Smooth muscle cell (in vitro differentiated cells): ENCODE data around the gene DNAH3. TPM values are rescaled to one million over a fixed set of nuclear protein-coding genes. Genes with fewer than 3 reads are reported as not detected.

Source experiments
- DNase-seq: peaks from one replicate; lab custom pipeline; 2025; ENCODE audit not compliant: unreplicated experiment; lab: John Stamatoyannopoulos, UW
- H2AFZ ChIP-seq: fragments of 200-600 bp; sonication (generic); 2 replicates; pipeline ENCODE4 v1.6.0; 2016; ENCODE audit warnings: antibody characterized with exemption, low read depth, mild to moderate bottlenecking
- H3F3A ChIP-seq: fragments of 200-600 bp; sonication (generic); 2 replicates; pipeline ENCODE4 v1.6.0; 2017; ENCODE audit warnings: antibody characterized with exemption, low read depth
- H3K27ac ChIP-seq: fragments of 200-600 bp; sonication (generic); 2 replicates; pipeline ENCODE4 v1.5.1; 2016; ENCODE audit warnings: low read depth, mild to moderate bottlenecking
- H3K27me3 ChIP-seq: fragments of 200-600 bp; sonication (generic); 2 replicates; pipeline ENCODE4 v1.6.1; 2016; ENCODE audit warnings: low read depth, mild to moderate bottlenecking
- H3K36me3 ChIP-seq: fragments of 200-600 bp; sonication (generic); 2 replicates; pipeline ENCODE4 v1.5.1; 2016; ENCODE audit warnings: low read depth
- H3K4me1 ChIP-seq: fragments of 200-600 bp; sonication (generic); 2 replicates; pipeline ENCODE4 v1.5.1; 2016; ENCODE audit warnings: low read depth
- H3K4me2 ChIP-seq: fragments of 200-600 bp; sonication (generic); 2 replicates; pipeline ENCODE4 v1.6.0; 2016; ENCODE audit warnings: mild to moderate bottlenecking
- H3K4me3 ChIP-seq: fragments of 200-600 bp; sonication (generic); 2 replicates; pipeline ENCODE4 v1.5.1; 2016; ENCODE audit warnings: mild to moderate bottlenecking
- H3K79me2 ChIP-seq: fragments of 200-600 bp; sonication (generic); 2 replicates; pipeline ENCODE4 v1.6.0; 2016; ENCODE audit warnings: low read depth, mild to moderate bottlenecking
- H3K9ac ChIP-seq: fragments of 200-600 bp; sonication (generic); 2 replicates; pipeline ENCODE4 v1.6.0; 2016; ENCODE audit warnings: low read depth
- H3K9me3 ChIP-seq: fragments of 200-600 bp; sonication (generic); replicated peaks from 2 replicates; pipeline ENCODE4 v1.5.1; 2016; ENCODE audit warnings: low read depth
- H4K20me1 ChIP-seq: fragments of 200-600 bp; sonication (generic); 2 replicates; pipeline ENCODE4 v1.6.0; 2016; ENCODE audit warnings: low read depth
- CTCF ChIP-seq: fragments of 200-600 bp; sonication (generic); IDR thresholded peaks from 2 replicates; pipeline ENCODE4 v1.5.1; 2017; ENCODE audit warnings: borderline replicate concordance, mild to moderate bottlenecking, antibody characterized with exemption; ENCODE audit not compliant: insufficient read depth, poor library complexity, severe bottlenecking
- WGBS: methylation state at CpG from one replicate; pipeline ENCODE4 v1.1.7; 2016; ENCODE audit warnings: low lambda C conversion rate; 5-methylcytosine and 5-hydroxymethylcytosine counted together
- polyA plus RNA-seq: library from polyadenylated mRNA; unstranded; fragments of >200 nt; fragmentation: Nextera tagmentation; extraction: Ambion mirVana; gene quantifications from 2 replicates; pipeline ENCODE4 v1.2.1, GENCODE V29; 2016
- total RNA-seq: library from RNA; depleted of rRNA; stranded (reverse); fragments of >200 nt; gene quantifications from 2 replicates; pipeline ENCODE4 v1.2.3, GENCODE V29; 2014

The DNAH3 gene
- total and polyA plus RNA-seq, 2 experiments from 2014 or later: not detected

- Histone ChIP-seq H3K9me3 (no peaks in the 10 kb centered on the region), H3K4me1 (no peaks in the 10 kb centered on the region), H3K36me3 (no peaks in the 10 kb centered on the region), H3K27ac (no peak overlapping the region), H3K27me3 (no peaks in the 10 kb centered on the region), H2AFZ (no peak overlapping the region), H3F3A (no peaks in the 10 kb centered on the region), H3K9ac (no peak overlapping the region), H3K4me2 (no peak overlapping the region), H3K4me3 (no peak overlapping the region), H4K20me1 (no peaks in the 10 kb centered on the region), H3K79me2 (no peaks in the 10 kb centered on the region)
- no peak for TF ChIP-seq CTCF
- DNase-seq: no peak
- 89% methylated on average over 10 of the region's 10 CpGs for WGBS
Observed at GRCh38 chr16:21033704-21034103, 116.9 kb downstream of the DNAH3 start.

GRCh38 chr16:21033264-21033663, 117.4 kb downstream of the DNAH3 start:
- H3K27me3 ChIP-seq: no peaks in the 10 kb centered on the region
- DNase-seq: no peak
- no peaks in the 10 kb centered on the region for H3K9me3 ChIP-seq
- no peak overlapping the region for H3K4me3 ChIP-seq
- H3F3A ChIP-seq: no peaks in the 10 kb centered on the region
- H3K36me3 ChIP-seq: no peaks in the 10 kb centered on the region
- no peaks in the 10 kb centered on the region for H3K4me1 ChIP-seq
- WGBS: 87% methylated on average over 3 of the region's 3 CpGs
- no peak overlapping the region for H3K27ac ChIP-seq
- no peaks in the 10 kb centered on the region for H4K20me1 ChIP-seq
- H3K9ac ChIP-seq: no peak overlapping the region
- no peak overlapping the region for H2AFZ ChIP-seq
- no peak for TF ChIP-seq CTCF
- no peak overlapping the region for H3K4me2 ChIP-seq
- H3K79me2 ChIP-seq: no peaks in the 10 kb centered on the region

- H3K9me3 ChIP-seq: no peaks in the 10 kb centered on the region
- no peaks in the 10 kb centered on the region for H3K79me2 ChIP-seq
- no peaks in the 10 kb centered on the region for H4K20me1 ChIP-seq
- no peak overlapping the region for H3K27ac ChIP-seq
- no peak for DNase-seq
- H2AFZ ChIP-seq: no peak overlapping the region
- no peaks in the 10 kb centered on the region for H3F3A ChIP-seq
- H3K9ac ChIP-seq: no peak overlapping the region
- no peaks in the 10 kb centered on the region for H3K4me1 ChIP-seq
- TF ChIP-seq CTCF: no peak
- H3K4me3 ChIP-seq: no peak overlapping the region
- H3K36me3 ChIP-seq: no peaks in the 10 kb centered on the region
- no peaks in the 10 kb centered on the region for H3K27me3 ChIP-seq
- no peak overlapping the region for H3K4me2 ChIP-seq
- whole genome bisulfite sequencing: 79% methylated on average over 4 of the region's 4 CpGs
Observed at GRCh38 chr16:21028728-21029127, 121.9 kb downstream of the DNAH3 start.

GRCh38 chr16:21026846-21027245, 123.8 kb downstream of the DNAH3 start:
- Histone ChIP-seq H3K9me3 (no peaks in the 10 kb centered on the region), H3K4me3 (no peak overlapping the region), H3K4me1 (no peaks in the 10 kb centered on the region), H4K20me1 (no peaks in the 10 kb centered on the region), H3F3A (no peaks in the 10 kb centered on the region), H3K27ac (no peak overlapping the region), H3K36me3 (no peaks in the 10 kb centered on the region), H2AFZ (no peak overlapping the region), H3K27me3 (no peaks in the 10 kb centered on the region), H3K4me2 (no peak overlapping the region), H3K79me2 (no peaks in the 10 kb centered on the region), H3K9ac (no peak overlapping the region)
- TF ChIP-seq CTCF: no peak
- no peak for DNase-seq
- WGBS: 94% methylated on average over 6 of the region's 6 CpGs
